Measurements from ENCODE around the gene SSX1.
"Not testable (repeated sequence)": the region's sequence is repeated elsewhere in the genome, so short reads cannot be mapped to it uniquely, and the experiment has no call there.

SSX1 gene, protein sequence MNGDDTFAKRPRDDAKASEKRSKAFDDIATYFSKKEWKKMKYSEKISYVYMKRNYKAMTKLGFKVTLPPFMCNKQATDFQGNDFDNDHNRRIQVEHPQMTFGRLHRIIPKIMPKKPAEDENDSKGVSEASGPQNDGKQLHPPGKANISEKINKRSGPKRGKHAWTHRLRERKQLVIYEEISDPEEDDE

DNA sequence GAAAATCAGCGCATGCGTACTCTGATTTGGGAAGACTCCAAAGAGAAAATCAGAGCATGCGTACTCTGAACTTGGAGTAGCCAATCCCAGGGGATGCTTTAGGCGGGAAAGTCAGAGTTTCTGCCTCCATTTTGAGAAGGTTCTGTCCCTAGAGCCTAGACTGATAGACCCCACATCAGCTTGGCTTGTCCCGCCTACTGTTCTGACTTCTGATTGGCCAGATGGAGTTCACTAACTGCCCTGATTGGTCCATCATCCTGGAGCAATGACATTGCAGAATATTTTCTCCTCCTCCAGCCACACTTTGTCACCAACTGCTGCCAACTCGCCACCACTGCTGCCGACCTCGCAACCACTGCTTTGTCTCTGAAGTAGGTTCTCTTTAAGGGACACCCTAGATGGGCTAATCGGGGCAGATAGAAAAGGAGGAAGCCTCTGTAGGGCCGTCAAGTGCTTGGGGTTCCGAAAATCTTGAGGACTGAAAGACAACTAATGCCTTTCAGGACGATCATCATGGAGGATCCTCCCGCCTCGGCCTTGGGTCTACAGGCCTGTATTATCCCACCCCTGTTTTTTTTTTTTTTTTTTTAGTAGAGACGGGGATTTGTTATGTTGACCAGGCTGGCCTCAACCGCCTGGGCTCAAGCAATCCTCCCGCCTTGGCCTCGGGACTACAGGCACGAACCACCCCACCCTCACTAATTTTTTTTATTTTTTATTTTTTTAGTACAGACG lies at the start of gene SSX1:
Gene SSX1 (plus strand): TSS at position 331 of the 735 bp plus-strand sequence. CDS start 1,850 bp downstream, outside the sequence.
- not testable (repeated sequence) for DNase-seq

DNA sequence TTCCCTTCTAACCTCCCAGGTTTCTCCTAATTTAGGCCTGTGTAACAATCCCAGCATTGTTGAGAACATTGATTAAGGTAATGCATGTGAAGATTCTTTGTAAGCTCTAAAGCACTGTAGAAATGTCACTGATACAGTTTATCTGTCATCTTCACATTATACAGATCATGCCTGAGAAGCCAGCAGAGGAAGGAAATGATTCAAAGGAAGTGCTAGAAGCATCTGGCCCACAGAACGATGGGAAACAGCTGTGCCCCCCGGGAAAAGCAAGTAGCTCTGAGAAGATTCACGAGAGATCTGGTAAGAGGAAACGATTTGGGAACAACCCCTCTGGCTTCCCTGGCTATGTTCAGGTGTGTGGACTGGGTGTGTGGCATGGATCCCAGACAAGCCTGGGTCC lies 40.9 kb upstream of the SSX1 start:
- not testable (repeated sequence) for DNase-seq

DNA sequence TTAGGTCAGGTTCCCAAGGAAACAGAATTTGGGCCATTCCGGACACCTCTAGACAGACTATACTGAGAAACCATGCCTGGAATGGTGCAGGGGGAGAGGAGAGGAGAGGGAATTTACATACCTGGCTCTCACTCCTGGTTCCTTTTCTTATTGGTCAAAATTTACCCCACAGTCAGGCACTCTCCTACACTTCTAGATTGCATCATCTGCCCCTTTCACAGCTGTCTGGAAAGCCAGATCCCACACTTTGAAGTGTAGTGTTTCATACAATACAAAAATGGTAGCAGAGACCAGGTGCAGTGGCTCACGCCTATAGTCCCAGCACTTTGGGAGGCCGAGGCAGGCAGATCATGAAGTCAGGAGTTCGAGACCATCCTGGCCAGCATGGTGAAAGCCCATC lies 31.0 kb upstream of the SSX1 start:
- not testable (repeated sequence) for DNase-seq

GRCh38 chrX:48252945-48253344 lies 2.2 kb upstream of the SSX1 start:
- DNase-seq = not testable (repeated sequence)

GRCh38 chrX:48274365-48274764 lies 19.2 kb downstream of the SSX1 start:
- not testable (repeated sequence) for DNase-seq

- DNase-seq = no peak
Measured at GRCh38 chrX:48278958-48279357, 23.8 kb downstream of the SSX1 start.

DNA sequence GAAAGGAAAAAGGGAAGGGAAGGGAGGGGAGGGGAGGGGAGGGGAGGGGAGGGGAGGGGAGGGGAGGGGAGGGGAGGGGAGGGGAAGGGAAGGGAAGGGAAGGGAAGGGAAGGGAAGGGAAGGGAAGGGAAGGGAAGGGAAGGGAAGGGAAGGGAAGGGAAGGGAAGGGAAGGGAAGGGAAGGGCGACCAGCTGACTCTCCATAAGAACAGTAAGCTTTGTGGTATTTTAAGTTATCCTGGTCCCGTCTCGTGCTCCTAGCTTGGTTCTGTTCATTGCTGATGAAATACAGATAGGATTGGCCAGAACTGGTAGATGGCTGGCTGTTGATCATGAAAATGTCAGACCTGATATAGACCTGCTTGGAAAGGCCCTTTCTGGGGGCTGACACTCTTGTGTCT lies 25.5 kb downstream of the SSX1 start:
- DNase-seq = not testable (repeated sequence)

DNA sequence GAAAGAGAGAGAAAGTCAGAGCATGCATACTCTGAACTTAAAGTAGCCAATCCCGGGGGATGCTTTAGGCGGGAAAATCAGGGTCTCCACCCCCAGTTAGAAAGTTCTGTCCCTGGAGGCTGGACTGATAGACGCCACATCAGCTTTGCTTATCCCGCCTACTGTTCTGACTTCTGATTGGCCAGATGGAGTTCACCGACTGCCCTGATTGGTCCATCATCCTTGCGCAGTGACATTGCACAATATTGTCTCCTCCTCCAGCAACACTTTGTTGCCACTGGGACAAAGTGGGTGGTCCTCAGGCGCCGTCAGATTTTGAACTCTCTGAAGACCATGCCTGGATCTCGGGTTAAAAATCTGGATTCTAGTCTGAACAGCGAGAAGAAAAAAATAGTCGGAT lies 51.0 kb downstream of the SSX1 start:
- DNase-seq = no peak

DNA sequence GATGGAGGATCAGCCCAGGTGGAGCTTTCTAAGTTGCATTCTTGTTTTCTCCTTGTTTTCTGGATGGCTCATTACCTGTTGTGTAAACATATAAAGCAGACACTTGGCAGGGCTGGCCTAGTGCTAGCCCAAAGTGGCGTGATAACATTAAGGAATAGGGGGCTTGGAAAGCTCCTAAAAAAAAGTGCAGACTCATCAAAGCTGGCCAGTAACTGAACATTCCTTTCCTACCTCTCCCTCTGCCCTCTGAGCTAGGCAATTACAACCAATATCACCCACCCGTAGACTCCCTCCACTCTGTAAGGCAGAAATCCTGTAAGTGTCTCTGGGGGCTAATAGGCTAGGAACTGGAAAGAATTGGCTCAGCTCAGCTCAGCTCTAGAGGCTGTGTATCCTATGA lies 58.8 kb downstream of the SSX1 start:
- not testable (repeated sequence) for DNase-seq

All from NCI-H146 (cell line).